Measurements from ENCODE around the gene COX8A.
"Not testable (repeated sequence)": the region's sequence is repeated elsewhere in the genome, so short reads cannot be mapped to it uniquely, and the experiment has no call there.

The COX8A gene

GRCh38 chr11:63970902-63971301 is 3.5 kb upstream of the COX8A start:
- no peak for DNase-seq

- not testable (repeated sequence) for DNase-seq
Measured at GRCh38 chr11:63973912-63974258, 535 bp upstream of the COX8A start.

- no peak for DNase-seq
Measured at GRCh38 chr11:63978551-63979239, 4.3 kb downstream of the COX8A start.

GRCh38 chr11:63979426-63979825 is 5.0 kb downstream of the COX8A start:
- no peak for DNase-seq

GRCh38 chr11:63985812-63986155 is 11.4 kb downstream of the COX8A start:
- DNase-seq: peak; percentile 63

- DNase-seq: peak; percentile 82
Measured at GRCh38 chr11:63986156-63986931, 11.9 kb downstream of the COX8A start, which contains the start of gene OTUB1. TSS of gene OTUB1 (plus strand) at chr11:63986438. CDS start at chr11:63986457, 19 bp downstream.

- no peak for DNase-seq
Measured at GRCh38 chr11:63986932-63987513, 12.6 kb downstream of the COX8A start.

- no peak for DNase-seq
Measured at GRCh38 chr11:63991558-63991957, 17.1 kb downstream of the COX8A start.

- no peak for DNase-seq
Measured at GRCh38 chr11:63993100-63993499, 18.7 kb downstream of the COX8A start.

GRCh38 chr11:63993993-63994392 is 19.6 kb downstream of the COX8A start:
- DNase-seq: no peak

- DNase-seq: no peak
Measured at GRCh38 chr11:63996512-63996911, 22.1 kb downstream of the COX8A start.

GRCh38 chr11:63997104-63997700 is 22.8 kb downstream of the COX8A start:
- no peak for DNase-seq

- no peak for DNase-seq
Measured at GRCh38 chr11:63997801-63998337, 23.4 kb downstream of the COX8A start.

GRCh38 chr11:63998558-63999348 is 24.3 kb downstream of the COX8A start:
- peak; percentile 8 for DNase-seq

GRCh38 chr11:63999349-64000025 is 25.1 kb downstream of the COX8A start:
- peak; percentile 64 for DNase-seq

- peak; percentile 68 for DNase-seq
Measured at GRCh38 chr11:64000026-64000739, 25.8 kb downstream of the COX8A start.

GRCh38 chr11:64000740-64001483 is 26.5 kb downstream of the COX8A start:
- DNase-seq: no peak

GRCh38 chr11:64001484-64002420 is 27.3 kb downstream of the COX8A start:
- DNase-seq: no peak

Measured in activated CD4-positive, alpha-beta T cell treated with anti-CD3 and anti-CD28 coated beads, Interleukin-2, amount 50 U/mL, for 1 hour (primary cell).